RKO (cell line): Measurements from ENCODE around the gene OSBPL8.
"Not testable (repeated sequence)": the region's sequence is repeated elsewhere in the genome, so short reads cannot be mapped to it uniquely, and the experiment has no call there.

Source experiments
- DNase-seq: peaks from one replicate; pipeline ENCODE4 v3.0.0-alpha.2; 2016; ENCODE audit warnings: low spot score

OSBPL8 gene

DNA sequence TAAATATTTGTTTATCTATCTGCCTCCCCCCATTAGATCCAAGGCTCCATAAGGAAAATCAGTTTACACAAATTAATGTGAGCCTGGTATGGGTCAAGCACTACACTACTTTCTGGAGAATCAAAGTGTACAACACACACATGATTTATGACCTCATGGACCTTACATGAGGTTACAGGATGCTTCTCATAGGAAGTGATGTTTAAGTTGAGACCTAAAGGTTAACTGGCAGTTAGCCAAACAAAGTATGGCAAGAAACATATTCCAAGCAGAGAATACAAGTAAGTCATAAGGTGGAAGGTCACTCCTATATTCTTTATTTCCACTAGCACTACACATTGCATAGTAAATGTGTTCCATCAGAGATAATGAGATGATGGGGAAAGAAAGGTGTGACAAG lies 39.2 kb downstream of the OSBPL8 start:
- no peak for DNase-seq

DNA sequence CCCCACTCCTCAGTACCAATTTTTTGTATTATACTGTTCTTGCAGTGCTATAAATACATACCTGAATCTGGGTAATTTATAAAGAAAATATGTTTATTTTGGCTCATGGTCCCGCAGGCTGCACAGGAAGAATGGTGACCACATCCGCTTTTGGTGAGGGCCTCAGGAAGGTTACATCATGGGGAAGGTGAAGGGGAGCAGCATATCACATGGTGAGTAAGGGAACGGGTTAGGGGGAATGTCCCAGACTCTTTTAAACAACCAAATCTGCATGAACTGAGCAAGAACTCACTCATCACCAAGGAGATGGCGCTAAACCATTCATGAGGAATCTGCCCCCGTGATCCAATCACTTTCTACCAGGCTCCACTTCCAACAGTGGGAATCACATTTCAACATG lies 40.0 kb downstream of the OSBPL8 start:
- no peak for DNase-seq

DNA sequence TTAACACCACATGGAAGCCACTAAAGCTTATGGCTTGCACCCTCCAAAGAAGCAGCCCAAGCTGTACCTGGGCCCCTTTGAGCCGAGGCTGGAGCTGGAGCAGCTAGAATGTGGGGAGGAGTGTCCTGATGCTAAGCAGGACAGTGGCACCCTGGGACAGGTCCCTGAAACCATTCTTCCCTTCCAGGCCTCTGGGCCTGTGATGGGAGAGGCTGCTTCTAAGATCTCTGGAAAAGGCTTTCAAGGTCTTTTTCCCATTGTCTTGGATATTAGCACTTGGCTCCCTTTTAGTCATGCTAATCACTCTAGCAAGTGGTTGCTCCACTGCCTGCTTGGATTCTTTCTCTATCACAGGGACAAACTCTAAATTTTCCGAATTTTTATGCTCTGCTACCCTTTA lies 40.9 kb downstream of the OSBPL8 start:
- DNase-seq = no peak

DNA sequence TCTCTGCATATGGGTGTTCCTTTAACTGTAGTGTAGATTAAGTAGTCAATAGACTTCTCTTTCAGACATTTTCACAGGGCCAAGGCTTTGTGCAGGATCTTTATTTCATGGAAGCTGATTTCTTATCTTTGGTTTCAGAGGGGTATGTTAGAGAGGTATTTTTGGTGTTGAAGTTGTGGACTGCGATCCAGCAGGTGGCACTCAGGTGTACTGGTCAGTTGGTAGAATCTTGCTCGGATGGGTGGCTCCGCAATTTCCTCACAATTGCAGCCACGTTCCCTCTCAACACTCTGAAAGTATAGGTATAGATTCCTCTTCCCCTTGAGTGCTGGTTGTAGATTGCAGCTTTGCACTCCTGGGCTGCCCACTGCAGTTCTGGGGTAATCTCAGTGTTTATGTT lies 44.3 kb downstream of the OSBPL8 start:
- no peak for DNase-seq

DNA sequence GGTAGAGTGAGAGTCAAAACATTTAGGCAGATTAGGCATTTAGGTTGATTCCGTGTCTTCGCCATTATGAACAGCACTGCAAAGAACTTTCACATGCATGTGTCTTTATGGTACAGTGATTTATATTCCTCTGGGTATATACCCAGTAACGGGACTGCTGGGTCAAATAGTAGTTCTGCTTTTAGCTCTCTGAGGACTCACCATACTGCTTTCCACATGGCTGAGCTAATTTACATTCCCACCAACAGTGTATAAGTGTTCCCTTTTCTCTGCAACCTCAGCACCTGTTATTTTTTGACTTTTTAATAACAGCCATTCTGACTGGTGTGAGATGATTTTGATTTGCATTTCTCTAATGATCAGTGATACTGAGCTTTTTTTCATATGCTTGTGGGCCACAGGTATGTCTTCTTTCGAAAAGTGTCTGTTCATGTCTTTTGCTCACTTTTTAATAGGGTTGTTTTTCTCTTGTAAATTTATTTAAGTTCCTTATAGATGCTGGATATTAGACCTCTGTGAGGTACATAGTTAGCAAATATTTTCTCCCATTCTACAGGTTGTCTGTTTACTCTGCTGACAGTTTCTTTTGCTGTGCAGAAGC lies 48.4 kb downstream of the OSBPL8 start:
- not testable (repeated sequence) for DNase-seq

DNA sequence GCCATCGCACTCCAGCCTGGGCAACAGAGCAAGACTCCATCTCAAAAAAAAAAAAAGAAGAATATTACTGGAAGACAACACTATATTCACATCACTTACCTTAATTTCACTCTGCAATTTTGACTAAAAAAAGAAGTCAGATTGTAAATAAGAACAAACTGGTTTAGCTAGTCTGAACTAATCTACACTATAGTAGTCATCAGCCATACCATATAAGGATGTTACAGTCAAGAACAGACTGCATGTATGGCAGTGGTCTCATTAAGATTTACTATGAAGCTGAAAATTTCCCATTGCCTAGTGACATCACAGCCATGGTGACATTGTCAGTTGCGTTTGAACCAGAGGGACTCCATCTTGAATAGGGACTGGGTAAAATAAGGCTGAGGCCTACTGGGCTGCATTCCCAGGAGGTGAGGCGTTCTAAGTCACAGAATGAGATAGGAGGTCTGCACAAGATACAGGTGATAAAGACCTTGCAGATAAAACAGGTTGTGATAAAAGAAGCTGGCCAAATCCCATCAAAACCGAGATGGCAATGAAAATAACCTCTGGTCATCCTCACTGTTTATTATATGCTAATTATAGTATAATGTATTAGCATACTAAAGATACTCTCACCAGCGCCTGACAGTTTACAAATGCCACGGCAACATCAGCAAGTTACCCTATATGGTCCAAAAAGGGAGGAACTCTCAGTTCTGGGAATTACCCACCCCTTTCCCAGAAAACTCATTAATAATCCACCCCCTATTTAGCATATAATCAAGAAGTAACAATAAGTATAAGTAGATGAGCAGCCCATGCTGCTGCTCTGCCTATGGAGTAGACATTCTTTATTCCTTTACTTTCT lies 51.2 kb downstream of the OSBPL8 start:
- DNase-seq = no peak

DNA sequence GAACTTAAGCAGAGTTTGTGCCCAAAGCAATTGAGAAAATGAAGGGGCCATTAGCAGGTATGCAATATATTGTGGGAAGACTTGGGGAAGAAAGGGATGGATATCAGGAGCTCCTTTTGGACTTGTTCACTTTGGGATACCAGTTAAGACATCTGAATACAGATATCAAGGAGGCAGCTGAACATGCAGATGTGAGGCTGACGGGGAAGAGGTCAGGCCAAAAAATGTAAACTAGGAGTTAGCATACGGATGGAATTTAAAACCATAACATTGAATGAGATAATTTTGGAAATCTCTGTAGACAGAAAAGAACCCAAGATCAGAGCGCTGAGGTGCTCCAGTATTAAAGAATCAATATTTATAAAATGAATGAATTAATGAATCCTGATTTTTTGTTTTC lies 53.4 kb downstream of the OSBPL8 start:
- no peak for DNase-seq

DNA sequence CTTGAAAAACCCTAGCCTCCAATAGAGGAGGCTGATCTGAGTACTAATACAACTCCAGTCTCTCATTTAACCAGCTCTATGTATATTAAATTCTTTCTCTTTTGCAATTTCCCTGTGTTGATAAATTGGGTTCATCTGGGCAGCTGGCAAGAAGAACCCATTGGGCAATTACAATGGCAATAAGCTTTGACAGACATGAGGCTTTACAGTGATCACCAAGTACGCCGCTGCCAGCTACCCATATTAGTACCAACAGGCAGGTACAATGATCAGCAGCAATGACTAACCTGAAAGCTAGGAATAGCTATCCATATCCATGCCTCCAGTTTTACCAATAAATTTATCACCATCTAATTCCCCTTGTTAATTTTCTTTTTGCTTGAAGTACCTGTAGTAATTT lies 54.5 kb downstream of the OSBPL8 start:
- no peak for DNase-seq

DNA sequence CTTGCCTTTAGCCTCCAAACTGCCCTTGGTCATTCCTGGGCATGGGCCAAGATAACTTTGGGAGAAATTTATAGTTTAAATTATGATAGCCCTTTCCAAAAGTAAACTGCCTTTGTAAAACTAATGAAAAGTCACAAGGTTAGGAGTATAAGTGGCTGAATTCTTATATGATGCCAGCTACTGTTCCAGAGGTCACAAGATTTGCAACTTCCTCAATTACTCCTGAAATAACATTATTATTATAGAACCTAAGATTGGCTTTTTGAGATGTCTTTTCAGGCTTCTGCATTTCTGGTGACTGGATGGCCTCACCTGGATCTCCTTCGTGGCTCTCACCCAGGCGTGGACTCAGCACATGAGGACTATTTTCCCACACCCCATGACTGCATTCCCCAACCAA lies 55.0 kb downstream of the OSBPL8 start:
- DNase-seq = no peak

DNA sequence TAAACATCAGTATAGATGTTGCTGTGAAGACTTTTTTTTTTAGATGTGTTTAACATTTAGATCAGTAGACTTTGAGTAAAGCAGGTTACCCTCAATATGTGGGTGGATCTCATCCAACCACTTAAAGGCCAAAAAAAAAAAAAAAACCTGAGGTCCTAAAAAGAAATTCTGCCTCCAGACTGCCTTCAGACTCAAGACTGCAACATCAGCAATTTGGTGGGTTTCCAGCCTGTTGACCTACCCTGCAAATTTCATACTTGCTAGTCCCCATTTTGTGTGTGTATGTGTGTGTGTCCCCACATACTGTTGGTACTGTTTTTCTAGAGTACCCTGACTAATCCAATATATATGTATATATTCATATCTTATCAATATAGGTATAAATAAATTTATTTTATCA lies 55.6 kb downstream of the OSBPL8 start:
- DNase-seq = no peak

DNA sequence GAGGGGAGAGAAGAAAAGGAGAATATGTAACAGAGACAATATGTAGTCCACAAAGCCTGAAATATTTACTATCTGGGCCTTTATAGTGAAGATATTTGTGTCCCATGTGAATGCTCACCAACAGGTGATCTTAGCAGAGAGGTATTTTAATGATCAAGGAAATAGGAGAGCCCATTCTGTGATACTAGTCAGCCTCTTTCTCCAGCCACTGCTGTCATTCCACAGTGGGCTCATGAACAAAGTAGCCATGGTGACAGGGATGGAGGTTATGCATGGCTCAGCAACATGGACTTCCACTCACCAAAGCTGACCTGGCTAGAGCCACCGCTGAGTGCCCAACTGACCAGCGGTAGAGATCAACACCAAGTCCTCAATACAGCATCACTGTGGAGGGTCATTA lies 58.2 kb downstream of the OSBPL8 start:
- DNase-seq = no peak

DNA sequence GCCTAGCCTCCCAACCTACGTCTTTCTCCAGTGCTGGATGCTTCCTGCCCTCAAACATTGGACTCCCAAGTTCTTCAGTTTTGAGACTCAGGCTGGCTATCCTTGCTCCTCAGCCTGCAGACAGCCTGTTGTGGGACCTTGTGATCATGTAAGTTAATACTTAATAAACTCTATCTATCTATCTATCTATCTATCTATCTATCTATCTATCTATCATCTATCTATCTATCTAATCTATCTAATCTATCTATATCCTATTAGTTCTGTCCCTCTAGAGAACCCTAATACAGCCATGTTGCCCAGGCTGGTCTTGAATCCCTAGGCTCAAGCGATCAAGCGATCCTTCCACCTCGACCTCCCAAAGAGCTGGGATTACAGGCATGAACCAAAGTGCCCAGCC lies 60.4 kb downstream of the OSBPL8 start:
- not testable (repeated sequence) for DNase-seq

DNA sequence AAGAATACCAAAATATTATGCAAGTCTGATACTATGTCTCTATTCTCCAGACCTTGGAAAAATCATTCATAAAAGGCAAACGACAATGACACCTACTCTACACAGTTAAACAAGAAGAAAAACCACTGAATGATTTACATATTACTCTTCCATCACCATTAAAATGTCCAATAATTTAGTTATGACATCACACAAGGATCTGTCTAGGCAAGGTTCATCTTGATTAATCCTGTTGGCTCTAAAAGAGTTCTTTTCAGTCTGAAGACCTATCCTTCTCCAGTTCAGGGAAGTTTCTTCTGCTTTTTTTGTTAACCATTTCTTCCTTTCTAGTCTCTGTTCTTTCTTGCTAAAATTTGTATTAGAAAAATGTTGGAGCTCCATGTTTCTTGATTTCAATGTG lies 64.0 kb downstream of the OSBPL8 start:
- DNase-seq = no peak

DNA sequence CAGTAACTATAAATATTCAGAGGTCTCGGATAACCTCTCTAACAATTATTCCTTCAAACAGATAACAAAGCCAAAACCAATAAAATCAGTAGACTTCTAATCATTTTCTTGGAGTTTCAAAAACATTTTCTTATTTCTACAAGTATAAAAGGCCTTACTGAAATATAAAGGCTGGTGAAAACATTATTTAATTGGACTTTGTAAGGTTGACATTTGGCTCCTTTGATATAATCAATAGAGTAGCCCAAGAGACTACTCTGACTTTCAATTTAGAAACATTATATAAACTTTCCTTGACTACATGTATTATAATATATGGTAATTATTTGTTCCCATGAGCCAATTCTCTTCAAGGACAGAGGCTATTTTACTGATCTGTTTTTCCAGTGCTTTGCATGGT lies 68.3 kb downstream of the OSBPL8 start:
- no peak for DNase-seq

DNA sequence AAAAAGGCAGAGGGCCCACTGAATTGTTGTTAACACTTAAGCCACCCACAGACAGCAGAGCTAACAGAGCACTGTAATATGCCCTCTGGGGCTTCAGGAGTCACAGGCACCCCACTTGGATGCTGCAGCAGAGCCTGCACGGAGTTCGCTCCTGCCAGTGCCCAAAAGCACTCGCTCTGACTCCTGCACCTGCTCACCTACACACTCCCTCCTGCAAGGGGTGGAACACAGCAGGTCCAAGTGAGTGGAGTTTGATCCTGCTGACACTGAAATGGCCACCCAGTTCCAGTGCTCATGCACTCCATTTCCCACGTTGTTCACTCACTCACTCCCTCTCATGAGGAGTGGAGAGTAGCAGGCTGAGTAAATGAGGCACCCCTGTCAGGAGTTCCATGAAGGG lies 68.8 kb downstream of the OSBPL8 start:
- DNase-seq = no peak

DNA sequence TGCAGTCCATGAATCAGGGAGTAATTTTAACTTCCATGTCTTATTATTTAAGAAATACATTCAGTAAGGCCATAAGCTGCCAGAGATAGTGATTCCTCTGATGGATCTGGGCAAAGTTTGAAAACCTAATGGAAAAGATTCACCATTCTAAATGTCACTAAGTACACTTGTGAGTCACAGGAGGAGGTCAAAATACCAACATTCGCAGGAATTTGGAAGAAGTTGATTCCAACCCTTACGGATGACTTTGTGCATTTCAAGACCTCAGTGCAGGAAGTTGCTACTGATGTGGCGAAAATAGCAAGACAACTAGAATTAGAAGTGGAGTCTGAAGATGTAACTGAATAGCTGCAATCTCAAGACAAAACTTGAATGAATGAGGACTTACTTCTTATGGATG lies 69.8 kb downstream of the OSBPL8 start:
- peak; percentile 4 for DNase-seq

DNA sequence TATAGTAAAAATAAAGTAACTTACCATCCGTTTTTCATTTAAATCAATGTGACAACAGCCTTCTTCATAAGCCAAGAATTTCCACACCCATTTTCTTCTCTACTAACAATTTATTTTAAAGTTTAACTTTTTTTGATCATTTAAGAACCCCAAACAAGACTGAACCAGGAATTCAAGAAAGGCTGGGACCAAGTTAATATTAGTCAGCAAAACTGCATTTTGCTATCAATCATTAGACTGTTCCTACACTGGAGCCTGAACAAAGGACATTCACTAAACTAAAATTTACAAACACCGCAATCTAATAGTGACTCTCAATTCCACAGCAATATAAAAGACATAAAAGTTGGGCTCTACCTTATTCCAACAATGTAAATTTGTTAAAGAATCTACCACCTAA lies 73.6 kb downstream of the OSBPL8 start:
- no peak for DNase-seq

DNA sequence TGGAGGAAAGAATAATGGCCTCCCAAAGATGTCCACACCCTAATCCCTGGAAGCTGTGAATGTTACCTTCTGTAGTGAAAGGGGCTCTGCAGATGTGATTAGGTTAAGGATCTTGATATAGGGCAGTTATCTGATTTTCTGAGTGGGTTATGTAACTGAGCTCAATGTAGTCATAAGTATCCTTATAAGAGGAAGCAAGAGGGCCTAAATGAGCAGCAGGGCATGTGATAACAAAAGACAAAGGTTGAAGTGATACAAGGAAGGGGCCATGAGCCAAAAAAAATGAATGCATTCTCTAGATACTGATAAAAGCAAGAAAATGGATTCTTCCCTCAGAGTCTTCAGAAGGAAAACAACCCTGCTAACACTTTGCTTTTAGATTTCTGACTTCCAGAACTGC lies 78.8 kb downstream of the OSBPL8 start:
- DNase-seq = no peak

DNA sequence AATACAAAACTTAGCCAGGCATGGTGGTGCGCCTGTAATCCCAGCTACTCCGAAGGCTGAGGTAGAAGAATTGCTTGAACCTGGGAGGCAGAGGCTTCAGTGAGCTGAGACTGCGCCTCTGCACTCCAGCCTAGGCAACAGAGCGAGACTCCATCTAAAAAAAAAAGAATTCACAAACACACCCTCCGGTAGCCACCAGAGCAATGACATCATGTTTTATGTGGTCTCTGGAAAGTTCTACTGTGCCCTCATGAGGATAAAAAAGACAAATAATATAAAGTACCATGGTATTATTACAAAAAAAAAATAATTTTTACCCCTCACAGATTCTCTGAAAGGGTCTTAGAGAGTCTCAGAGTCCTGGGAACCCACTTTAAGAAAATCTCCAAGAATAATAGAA lies 81.5 kb downstream of the OSBPL8 start:
- no peak for DNase-seq

DNA sequence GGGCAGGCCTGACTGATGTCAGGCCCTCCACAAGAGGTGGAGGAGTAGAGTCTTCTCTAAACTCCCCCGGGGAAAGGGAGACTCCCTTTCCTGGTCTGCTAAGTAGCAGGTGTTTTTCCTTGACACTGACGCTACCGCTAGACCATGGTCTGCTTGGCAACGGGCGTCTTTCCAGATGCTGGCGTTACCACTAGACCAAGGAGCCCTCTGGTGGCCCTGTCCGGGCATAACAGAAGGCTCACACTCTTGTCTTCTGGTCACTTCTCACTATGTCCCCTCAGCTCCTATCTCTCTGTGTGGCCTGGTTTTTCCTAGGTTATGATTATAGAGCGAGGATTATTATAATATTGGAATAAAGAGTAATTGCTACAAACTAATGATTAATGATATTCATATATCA lies 86.7 kb downstream of the OSBPL8 start:
- not testable (repeated sequence) for DNase-seq

DNA sequence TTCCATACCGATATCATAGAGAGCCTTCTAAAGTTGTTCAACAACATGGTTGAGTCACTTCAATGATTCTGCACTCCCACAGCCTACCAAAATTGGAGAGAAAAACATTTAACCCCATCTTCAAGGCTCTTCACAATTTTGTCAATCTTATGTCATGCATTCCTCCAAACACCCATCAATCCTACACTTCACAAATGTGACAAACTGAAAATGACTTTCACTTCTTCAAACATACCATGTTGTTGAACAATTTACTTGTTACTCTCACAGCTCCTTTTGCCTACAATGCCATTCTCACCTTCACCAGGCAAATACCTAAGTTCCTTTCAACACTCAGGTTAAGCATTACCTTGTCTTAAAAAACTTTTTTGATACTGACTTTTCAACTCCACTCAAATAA lies 88.0 kb downstream of the OSBPL8 start:
- DNase-seq = no peak

DNA sequence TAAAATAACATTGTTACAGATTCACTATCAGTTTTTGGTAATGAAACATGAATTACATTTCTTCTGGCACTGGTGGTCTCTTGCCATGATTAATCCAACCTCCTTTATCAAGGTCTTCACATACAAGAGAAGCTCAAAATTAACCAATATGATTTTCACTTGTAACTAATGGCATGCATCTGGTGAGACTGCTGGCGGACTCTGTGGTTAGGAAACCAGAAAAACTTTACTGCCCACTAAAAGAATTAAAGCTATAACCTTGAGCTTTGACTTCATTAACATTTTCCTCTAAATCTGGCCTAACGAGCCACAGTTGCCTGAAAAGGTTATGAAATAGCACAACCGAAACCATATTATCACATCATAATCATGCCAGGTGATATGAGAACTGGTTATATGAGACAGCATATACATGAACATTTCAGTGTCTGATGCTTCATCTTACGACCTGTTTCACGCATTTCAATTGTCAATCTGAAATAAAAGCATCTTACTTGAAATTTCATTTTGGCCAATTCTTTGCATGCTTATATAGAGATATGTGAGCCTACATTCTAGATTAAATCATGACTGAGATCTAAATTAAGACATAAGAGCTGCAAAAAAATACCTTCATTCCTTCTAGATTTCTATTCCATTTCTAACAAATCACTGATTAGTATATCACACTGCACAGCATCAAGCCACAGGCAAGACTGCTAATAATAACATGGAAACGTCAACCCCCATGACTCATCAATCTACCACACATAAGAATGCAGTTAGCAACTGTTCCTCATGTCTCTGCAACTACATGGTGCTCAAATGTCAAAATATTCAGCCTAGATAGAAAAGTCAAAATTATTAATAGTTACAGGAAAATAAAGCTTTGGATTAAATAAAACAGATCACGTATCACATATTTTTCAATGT lies 89.3 kb downstream of the OSBPL8 start:
- peak; percentile 87 for DNase-seq

DNA sequence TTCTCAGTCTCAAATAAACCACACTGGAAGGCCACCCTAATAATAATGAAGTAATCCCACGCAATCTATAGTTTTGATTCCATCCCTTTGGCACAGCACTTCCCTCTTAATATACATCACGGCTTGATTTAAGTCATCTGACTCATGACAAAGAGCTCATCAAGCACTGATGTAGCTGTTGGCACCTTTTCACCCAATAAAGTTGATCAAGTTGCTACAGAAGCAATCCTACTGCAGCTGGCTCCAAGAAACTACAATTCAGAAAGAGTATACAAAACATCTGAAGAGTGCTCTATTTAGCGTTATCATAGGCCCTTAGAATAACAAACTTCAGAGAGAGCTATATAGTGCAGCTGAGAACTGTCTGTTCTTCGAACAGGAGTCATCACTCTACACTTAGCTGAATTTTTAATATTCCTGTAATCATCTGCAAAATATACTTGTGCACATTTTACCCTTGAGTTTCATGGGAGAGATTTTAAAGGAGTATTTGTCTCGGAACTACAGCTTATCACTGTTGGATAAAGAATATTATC lies 94.9 kb downstream of the OSBPL8 start:
- DNase-seq = no peak
